HG03045 (cell line): ENCODE measurements around the gene LRCH3.

Experiments used
- ATAC-seq: cut with Tn5 transposase; IDR thresholded peaks from one replicate; pipeline ENCODE4 v1.9.1; 2021; ENCODE audit warnings: mild to moderate bottlenecking, moderate library complexity; ENCODE audit not compliant: unreplicated experiment

Gene LRCH3

GRCh38 chr3:197791113-197791891, at the start of gene LRCH3:
LRCH3 (plus strand) TSS chr3:197791254; CDS start chr3:197791279, 25 bp downstream.
- peak; percentile 87 for ATAC-seq

- ATAC-seq, result no peak
Measured at GRCh38 chr3:197742787-197743186, 48.3 kb upstream of the LRCH3 start.

GRCh38 chr3:197746209-197746608, 44.8 kb upstream of the LRCH3 start:
- no peak for ATAC-seq

GRCh38 chr3:197746801-197747237, 44.2 kb upstream of the LRCH3 start:
- ATAC-seq, result no peak

- no peak for ATAC-seq
Measured at GRCh38 chr3:197748597-197749314, 42.3 kb upstream of the LRCH3 start.

GRCh38 chr3:197749315-197749600, 41.8 kb upstream of the LRCH3 start:
- ATAC-seq, result peak; percentile 29

GRCh38 chr3:197749601-197750395, 41.3 kb upstream of the LRCH3 start, which contains the start of gene FYTTD1:
FYTTD1 (plus strand) TSS chr3:197749883; CDS start chr3:197749972, 89 bp downstream.
- ATAC-seq, result peak; percentile 78

GRCh38 chr3:197750396-197750831, 40.6 kb upstream of the LRCH3 start:
- peak; percentile 43 for ATAC-seq

- no peak for ATAC-seq
Measured at GRCh38 chr3:197750858-197751737, 40.0 kb upstream of the LRCH3 start.

GRCh38 chr3:197752107-197752506, 38.9 kb upstream of the LRCH3 start:
- no peak for ATAC-seq

- no peak for ATAC-seq
Measured at GRCh38 chr3:197753263-197753662, 37.8 kb upstream of the LRCH3 start.

- no peak for ATAC-seq
Measured at GRCh38 chr3:197756704-197757103, 34.4 kb upstream of the LRCH3 start.

- ATAC-seq, result no peak
Measured at GRCh38 chr3:197758512-197758911, 32.5 kb upstream of the LRCH3 start.

GRCh38 chr3:197761784-197762183, 29.3 kb upstream of the LRCH3 start:
- ATAC-seq, result no peak

GRCh38 chr3:197775317-197775716, 15.7 kb upstream of the LRCH3 start:
- no peak for ATAC-seq

GRCh38 chr3:197782230-197782629, 8.8 kb upstream of the LRCH3 start:
- no peak for ATAC-seq

- ATAC-seq, result no peak
Measured at GRCh38 chr3:197784019-197784585, 7.0 kb upstream of the LRCH3 start.

GRCh38 chr3:197787412-197787811, 3.6 kb upstream of the LRCH3 start:
- no peak for ATAC-seq

- no peak for ATAC-seq
Measured at GRCh38 chr3:197789309-197789708, 1.7 kb upstream of the LRCH3 start.

GRCh38 chr3:197790033-197790432, 1.0 kb upstream of the LRCH3 start:
- ATAC-seq, result no peak
